Measurements from ENCODE around the gene CACNA1E. TPM values are rescaled to one million over a fixed set of nuclear protein-coding genes. Genes with fewer than 3 reads are reported as not detected.

Gene CACNA1E
- total RNA-seq, 1 donor from 2014 or later: 0.06 TPM

- H3K4me3 ChIP-seq: no peak overlapping the region
- DNase-seq (no peak), ATAC-seq (no peak)
- H3K27ac ChIP-seq: no peak overlapping the region
- TF ChIP-seq CTCF (IDR thresholded peaks at IDR 0.05): no peak
- H3K27me3 ChIP-seq: no peaks in the 10 kb centered on the region
- H3K36me3 ChIP-seq: no peaks in the 10 kb centered on the region
- no peaks in the 10 kb centered on the region for H3K4me1 ChIP-seq
- H3K9me3 ChIP-seq: no peaks in the 10 kb centered on the region
- intact Hi-C loops (cut with DNase I): no loop called here
Observed at GRCh38 chr1:181754103-181754502, 270.8 kb downstream of the CACNA1E start.

GRCh38 chr1:181759481-181759880 is 276.2 kb downstream of the CACNA1E start:
- Histone ChIP-seq H3K27ac (no peak overlapping the region), H3K9me3 (no peaks in the 10 kb centered on the region), H3K4me1 (no peaks in the 10 kb centered on the region), H3K36me3 (no peaks in the 10 kb centered on the region), H3K27me3 (no peaks in the 10 kb centered on the region), H3K4me3 (no peak overlapping the region)
- TF ChIP-seq CTCF (IDR thresholded peaks at IDR 0.05): no peak
- intact Hi-C loops (cut with DNase I): no loop called here
- no peak for ATAC-seq
- DNase-seq: no peak

- H3K4me3 ChIP-seq: no peak overlapping the region
- no peaks in the 10 kb centered on the region for H3K9me3 ChIP-seq
- intact Hi-C loops (cut with DNase I): no loop called here
- DNase-seq: no peak
- H3K27me3 ChIP-seq: no peaks in the 10 kb centered on the region
- no peak for TF ChIP-seq CTCF (IDR thresholded peaks at IDR 0.05)
- H3K36me3 ChIP-seq: no peaks in the 10 kb centered on the region
- H3K27ac ChIP-seq: no peak overlapping the region
- no peak for ATAC-seq
- no peaks in the 10 kb centered on the region for H3K4me1 ChIP-seq
Observed at GRCh38 chr1:181763736-181764135, 280.4 kb downstream of the CACNA1E start.

GRCh38 chr1:181765451-181766026 is 282.2 kb downstream of the CACNA1E start:
- Histone ChIP-seq H3K4me1 (no peaks in the 10 kb centered on the region), H3K27ac (no peak overlapping the region), H3K27me3 (no peaks in the 10 kb centered on the region), H3K36me3 (no peaks in the 10 kb centered on the region), H3K4me3 (no peak overlapping the region), H3K9me3 (no peaks in the 10 kb centered on the region)
- ATAC-seq (no peak), DNase-seq (no peak)
- intact Hi-C loops (cut with DNase I): no loop called here
- no peak for TF ChIP-seq CTCF (IDR thresholded peaks at IDR 0.05)

GRCh38 chr1:181767001-181767708 is 283.8 kb downstream of the CACNA1E start:
- DNase-seq: no peak
- ATAC-seq: no peak

More at GRCh38 chr1:181767001-181767708, 283.8 kb downstream of the CACNA1E start:
- no peaks in the 10 kb centered on the region for H3K36me3 ChIP-seq
- no peak for TF ChIP-seq CTCF (IDR thresholded peaks at IDR 0.05)
- intact Hi-C loops (cut with DNase I): no loop called here
- no peak overlapping the region for H3K4me3 ChIP-seq
- H3K27ac ChIP-seq: no peak overlapping the region
- no peaks in the 10 kb centered on the region for H3K9me3 ChIP-seq
- no peaks in the 10 kb centered on the region for H3K4me1 ChIP-seq
- no peaks in the 10 kb centered on the region for H3K27me3 ChIP-seq
